ENCODE data around the gene UBE2E3.

DNA sequence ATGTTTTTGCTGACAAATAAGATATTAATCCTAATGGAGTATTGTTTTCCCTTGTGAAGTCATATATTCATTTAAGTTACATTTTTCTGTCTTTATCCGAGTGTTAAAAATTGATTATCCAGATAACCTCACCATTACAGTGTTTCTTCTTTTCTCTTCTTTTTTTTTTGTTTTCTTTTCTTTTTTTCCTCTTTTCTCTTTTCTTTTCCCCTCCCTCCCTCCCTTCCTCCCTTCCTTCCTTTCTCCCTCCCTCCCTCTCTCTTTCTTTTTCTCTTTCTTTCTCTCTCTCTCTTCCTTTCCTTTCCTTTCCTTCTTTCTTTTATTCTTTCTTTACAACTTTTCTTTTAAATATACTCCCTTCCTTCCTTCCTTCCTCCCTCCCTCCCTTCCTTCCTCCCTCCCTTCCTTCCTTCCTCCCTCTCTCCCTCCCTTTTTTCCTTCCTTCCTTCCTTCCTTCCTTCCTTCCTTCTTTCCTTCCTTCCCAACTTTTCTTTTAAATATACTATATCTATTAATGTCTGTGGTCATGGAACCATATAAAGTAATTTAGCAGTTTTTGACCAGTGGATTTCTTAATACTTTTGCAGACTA, 40.9 kb downstream of the UBE2E3 start:
- TF ChIP-seq, protein P1, sequence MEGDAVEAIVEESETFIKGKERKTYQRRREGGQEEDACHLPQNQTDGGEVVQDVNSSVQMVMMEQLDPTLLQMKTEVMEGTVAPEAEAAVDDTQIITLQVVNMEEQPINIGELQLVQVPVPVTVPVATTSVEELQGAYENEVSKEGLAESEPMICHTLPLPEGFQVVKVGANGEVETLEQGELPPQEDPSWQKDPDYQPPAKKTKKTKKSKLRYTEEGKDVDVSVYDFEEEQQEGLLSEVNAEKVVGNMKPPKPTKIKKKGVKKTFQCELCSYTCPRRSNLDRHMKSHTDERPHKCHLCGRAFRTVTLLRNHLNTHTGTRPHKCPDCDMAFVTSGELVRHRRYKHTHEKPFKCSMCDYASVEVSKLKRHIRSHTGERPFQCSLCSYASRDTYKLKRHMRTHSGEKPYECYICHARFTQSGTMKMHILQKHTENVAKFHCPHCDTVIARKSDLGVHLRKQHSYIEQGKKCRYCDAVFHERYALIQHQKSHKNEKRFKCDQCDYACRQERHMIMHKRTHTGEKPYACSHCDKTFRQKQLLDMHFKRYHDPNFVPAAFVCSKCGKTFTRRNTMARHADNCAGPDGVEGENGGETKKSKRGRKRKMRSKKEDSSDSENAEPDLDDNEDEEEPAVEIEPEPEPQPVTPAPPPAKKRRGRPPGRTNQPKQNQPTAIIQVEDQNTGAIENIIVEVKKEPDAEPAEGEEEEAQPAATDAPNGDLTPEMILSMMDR (IDR thresholded peaks at IDR 0.05), result no peak
- TF ChIP-seq POLR2A (IDR thresholded peaks at IDR 0.05), result no peak

Measured in esophagus squamous epithelium (tissue), 4 donors.